Left forelimb (tissue), 1 donor: ENCODE data around the gene SAMD13.
A peak's percentile ranks its signal among the peaks of the same experiment; 100 is the strongest.
"Not testable (repeated sequence)": the region's sequence is repeated elsewhere in the genome, so short reads cannot be mapped to it uniquely, and the experiment has no call there.

Experiments used
- DNase-seq: peaks from one replicate; pipeline ENCODE4 v3.0.0-alpha.2; 2018; ENCODE audit warnings: low spot score

The SAMD13 gene

GRCh38 chr1:84286071-84286470 lies 15.4 kb upstream of the SAMD13 start:
- no peak for DNase-seq

DNA sequence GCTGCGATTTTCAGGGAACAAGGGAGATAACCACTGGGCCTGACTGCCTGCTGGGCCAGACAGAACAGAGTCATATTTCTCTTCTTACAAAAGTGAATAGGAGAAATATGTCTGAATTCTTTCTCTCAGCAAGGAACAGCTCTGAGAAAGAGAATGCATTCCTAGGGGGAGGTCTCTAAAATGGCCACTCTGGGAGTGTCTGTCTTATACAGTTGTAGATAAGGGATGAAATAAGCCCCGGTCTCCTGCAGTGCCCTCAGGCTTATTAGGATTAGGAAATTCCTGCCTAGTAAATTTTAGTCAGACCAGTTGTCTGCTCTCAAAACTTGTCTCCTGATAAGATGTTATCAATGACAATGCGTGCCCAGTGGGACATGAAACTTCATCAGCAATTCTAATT lies 14.1 kb upstream of the SAMD13 start:
- DNase-seq, result not testable (repeated sequence)

- DNase-seq, result no peak
Observed at GRCh38 chr1:84289169-84289785, 12.2 kb upstream of the SAMD13 start.

DNA sequence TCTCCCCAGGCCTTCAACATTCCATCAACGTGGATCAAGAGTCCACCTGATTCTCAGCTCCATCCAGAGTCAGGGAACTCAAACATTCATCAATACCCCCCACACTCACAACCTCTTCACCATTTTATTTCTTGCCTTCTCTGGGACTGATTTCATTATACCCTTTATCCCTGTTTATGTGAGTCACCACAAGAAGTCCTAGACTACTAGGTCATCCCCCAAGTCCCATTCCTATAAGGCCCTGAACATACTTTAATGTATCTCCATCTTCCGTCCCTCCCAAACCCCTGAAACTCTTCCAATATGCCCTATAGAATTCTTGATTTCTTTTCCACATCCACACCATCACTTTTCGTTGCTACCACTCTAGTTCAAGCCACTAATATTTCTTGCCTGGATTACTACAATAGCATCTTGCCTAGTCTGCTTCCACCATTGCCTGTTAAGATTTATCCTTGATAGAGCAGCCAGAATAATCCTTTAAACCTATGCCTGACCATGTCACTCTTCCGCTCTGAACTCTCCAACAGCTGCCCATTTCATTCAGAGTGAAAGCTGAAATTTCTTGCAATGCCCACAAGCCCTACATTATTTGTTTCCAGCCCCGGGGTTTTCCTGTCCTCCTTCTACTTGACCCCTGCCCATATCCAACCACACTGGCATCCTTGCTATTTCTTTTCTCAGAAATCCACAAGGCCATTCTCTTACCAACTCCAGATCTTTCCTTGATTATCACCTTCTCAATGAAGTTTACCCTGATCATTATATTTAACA lies 9.4 kb upstream of the SAMD13 start:
- no peak for DNase-seq

DNA sequence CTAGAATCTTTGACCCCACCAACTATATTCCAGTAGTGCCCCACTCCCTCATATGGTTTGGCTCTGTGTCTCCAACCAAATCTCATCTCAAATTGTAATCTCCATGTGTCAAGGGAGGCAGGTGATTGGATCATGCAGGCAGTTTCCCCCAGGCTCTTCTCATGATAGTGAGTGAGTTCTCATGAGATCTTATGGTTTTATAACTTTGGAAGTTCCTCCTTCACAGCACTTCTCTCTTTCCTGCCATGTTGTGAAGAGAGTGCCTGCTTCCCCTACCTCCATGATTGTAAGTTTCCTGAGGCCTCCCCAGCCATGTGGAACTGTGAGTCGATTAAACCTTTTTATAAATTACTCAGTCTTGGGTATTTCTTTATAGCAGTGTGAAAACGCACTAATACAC lies 7.7 kb upstream of the SAMD13 start:
- no peak for DNase-seq

- no peak for DNase-seq
Observed at GRCh38 chr1:84294751-84295150, 6.8 kb upstream of the SAMD13 start.

- DNase-seq, result no peak
Observed at GRCh38 chr1:84297546-84298244, 3.8 kb upstream of the SAMD13 start.

- DNase-seq, result peak; percentile 86
Observed at GRCh38 chr1:84298328-84298683, 3.2 kb upstream of the SAMD13 start.

DNA sequence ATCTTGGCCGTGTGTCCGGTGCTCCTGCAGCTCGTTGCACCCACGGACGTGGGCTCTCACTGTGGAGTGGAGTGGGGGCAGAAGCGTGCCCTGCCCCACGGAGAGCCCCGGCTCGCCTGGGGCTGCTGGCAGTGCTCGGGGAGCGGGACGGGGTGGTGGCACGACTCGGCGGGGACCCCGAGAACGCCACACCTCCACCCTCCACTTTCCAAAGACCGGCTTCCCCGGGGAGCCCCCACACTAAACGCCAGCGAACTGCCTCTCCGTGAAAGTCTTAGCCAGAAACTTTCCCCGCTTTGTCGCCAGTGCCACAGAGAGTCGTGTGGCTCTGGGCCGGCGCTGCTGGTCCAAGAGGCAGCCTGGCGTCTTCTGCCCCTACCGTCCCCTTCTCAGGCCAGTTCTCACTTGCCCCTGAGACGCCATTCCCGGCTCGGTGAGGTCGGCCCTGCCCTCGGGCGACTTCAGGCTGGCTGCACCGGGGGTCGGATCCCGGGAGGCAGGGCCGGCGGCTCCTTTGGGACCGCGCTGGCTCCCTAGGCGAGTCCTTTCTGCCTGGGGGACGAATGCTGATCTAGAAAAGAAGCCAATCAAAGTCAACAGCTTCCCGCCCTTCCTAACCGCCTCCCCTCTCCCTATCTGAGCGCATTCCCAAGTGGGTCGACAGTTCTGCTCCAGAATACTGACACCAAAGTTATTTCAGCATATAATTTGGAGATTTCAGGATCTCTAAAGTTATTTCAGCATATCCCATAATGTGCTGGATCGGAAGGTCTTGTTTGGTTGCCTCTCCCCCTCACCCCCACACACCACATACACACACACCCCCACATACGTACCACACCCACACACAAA lies 2.6 kb upstream of the SAMD13 start:
- DNase-seq, result peak; percentile 74

DNA sequence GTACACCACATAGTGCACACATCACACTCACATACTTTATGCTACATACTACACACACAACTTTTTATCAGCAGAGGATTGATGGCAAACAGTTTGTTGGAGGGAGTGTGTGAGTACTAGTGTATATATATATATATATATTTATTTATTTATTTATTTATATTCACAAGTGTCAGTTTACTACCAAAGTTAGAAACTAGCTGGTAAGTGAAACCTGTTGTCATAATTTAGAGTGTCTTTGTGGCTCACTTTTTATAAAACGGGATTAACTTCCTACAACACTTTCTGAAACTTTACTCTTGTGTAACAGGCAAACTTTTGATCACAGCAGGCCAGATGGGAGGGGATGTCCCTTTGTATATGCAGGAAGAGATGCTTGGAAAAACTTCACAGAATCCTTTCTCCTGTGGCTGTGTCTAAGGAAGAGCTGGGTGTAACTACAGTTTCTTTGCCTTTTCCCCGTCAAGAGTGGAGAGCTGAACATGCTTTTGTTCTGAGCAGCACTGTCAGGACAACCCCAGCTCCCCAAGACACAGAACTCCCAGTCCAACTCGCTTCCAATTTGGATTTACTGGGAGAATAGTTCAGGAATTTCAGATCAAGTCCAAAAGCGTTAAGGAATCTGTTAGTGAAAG lies 1.9 kb upstream of the SAMD13 start:
- DNase-seq, result no peak

DNA sequence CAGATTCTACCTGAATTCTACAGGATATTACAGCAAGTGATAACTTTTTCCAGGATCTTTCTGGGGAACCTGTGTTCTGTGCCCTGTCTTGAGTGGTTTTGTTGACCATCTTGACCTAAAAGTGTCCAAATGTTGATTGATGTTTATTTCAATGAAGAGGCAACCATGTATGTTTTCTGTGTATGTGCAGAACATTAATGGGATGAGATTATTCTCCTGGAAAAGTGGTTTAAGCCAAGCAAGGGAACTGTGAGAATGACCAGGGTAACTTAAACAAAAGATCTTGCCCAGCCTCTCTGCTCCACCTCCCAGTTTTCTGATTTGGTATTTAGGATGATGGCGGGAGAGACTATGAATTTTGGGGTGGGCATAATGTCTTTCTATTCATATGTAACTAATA lies 1.0 kb upstream of the SAMD13 start:
- no peak for DNase-seq

DNA sequence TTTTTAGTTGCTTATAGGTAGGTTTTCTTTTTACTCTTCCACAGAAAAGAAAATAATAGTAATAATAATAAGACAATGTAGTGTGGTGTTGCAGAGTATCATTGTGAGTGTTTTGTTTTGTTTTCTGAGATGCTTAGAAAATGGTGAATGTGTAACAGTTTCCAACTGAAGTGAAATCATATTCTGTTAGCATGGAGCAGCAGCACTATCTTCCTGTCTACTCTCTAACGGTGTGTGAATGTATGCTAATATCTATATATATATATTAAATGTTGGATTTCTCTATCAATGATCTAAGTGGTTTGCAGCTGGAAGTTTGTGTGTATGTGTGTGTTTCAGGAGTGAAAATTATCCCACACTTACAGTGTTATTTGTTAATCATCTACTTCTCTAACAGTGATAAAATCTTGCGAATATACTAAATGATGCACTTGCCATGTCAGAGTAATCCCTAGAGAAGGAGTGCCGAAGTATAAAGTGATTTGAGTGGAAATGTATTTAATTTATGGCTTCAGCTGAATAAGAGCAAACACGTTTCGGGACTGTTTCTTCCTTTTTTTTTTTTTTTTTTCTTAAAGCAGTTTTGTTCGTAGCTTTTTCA lies 377 bp downstream of the SAMD13 start:
- no peak for DNase-seq

DNA sequence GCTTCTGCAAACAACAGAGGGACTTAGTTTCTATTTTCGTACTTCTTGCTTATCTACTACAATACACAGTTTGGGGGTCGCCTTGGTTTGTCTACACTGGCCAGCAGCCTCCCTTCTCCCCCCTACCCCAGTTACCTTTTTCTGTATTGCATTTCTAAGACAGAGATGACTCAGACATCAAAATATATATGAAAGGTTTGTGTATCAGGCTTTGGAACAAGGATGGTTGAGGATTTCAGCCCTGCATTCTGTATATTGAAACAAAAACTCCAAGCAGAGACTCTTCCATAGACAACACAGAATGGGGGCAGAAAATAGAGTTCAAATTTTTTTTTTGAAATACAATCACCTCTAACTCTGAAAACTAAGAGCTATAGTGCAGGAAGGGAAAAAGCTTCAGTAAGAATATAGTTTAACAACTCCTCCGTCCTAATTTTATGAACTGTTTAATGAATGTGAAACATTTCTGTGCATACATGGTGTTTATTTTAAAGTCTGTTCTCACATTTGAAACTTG lies 1.9 kb downstream of the SAMD13 start:
- peak; percentile 67 for DNase-seq

- DNase-seq, result no peak
Observed at GRCh38 chr1:84307398-84307797, 5.9 kb downstream of the SAMD13 start.

- no peak for DNase-seq
Observed at GRCh38 chr1:84311296-84311695, 9.8 kb downstream of the SAMD13 start.

DNA sequence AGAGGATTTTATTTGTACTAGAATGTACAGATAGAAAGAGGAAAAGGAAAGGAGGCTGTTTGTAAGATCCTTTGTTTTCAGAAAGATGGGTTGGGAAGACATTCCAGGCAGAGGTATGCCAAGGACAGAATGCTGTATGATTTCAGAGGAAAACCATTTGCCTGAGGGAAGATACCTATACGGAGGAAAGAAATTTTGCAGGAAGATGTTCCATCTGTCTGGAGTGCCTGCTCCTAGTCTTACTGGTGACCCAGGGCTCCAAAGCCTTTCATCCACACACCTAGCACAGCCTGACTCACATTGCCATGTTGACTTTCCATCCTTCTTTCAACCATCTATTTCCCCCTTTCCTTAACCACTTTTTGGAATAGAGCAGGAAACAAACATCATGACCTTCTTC lies 18.2 kb downstream of the SAMD13 start:
- DNase-seq, result no peak

GRCh38 chr1:84327830-84328229 lies 26.3 kb downstream of the SAMD13 start:
- no peak for DNase-seq

DNA sequence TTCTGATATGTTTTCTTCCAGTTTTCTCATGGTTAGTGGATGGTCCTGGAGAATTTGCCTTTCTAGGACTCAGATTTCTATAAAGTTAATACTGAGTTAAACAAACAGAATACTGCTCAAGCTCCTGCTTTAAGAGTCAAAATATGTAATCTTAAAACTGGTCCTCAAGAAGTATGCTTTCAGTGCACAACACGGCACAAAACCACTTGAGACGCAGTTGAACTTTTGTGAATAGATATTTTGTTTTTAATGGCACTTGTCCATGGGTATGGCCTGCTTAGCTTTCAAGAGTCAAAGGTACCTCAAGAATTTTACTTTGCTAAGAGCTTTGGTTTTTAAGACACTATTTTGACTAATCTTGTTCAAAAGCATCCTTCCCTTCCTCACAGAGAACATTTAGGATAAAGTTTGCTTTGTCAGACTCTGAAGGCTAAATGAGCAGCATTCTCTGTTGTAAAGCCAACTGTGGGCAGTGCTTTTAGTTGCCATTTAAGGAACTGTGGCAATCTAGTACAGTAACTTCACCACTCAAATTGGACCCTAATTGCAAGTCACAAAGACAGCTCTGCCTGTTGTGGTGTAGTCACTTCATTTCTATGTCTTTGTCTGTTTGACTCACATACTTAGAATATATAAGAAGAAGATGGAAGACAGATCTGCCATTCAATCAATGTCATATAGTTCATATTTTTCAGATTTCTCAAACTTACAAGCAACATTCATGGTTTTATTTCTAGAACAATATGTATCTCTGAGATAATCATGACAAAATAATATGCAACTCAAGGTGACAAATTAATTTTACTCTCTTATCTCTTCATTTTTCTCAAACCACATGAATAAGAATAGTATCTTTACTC lies 28.8 kb downstream of the SAMD13 start:
- DNase-seq, result no peak

DNA sequence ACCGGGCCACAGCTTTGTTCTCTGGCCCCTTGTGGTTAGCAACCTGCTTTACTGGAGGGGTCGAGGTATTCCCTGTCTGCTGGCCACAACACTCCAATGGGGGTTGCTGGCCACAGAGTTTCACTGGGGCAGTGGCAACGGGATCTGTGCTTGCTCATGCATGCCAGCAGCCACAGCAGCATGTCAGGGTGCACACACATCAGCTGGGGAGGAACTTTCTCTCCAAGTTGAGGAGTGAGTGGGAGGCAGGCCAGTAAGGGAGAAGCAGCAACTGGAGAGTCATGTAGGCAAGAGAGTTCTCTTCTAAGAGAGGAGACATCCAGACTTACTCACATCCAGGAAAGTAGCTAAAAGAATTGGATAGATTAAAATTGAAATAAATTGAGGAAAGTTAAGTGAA lies 38.0 kb downstream of the SAMD13 start:
- DNase-seq, result no peak

DNA sequence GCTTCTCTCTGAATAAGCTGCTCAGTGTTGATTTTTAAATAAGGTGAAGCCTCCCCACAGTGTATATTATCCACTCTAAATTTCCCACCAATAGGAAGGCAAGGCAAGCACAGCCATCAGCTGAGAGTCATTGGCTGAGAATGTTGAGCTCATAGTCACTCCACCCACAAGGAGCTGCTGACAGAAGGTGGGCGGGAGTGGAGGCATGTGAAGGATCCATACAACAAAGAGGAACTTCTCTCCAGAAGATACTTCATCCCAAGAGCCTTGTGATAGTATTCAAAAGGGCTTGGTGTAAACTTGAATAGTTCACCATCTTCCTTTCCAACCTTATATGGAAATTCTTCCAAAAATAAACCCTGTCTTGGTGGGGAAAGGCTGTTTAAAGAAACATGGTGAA lies 42.8 kb downstream of the SAMD13 start:
- DNase-seq, result no peak
